Calu3 (cell line): ENCODE results near the gene KLF5. TPM values are rescaled to one million over a fixed set of nuclear protein-coding genes. Genes with fewer than 3 reads are reported as not detected.
"Not testable (repeated sequence)": the region's sequence is repeated elsewhere in the genome, so short reads cannot be mapped to it uniquely, and the experiment has no call there.

Experiments used
- BruUV-seq: library from RNA; stranded (reverse); fragments of 400-500 nt; replicated peaks from 2 replicates; lab custom pipeline; 2021; lab: Mats Ljungman, UMichigan
- CTCF ChIA-PET: fragments of 300-600 bp; sonication (Branson Sonifier 250); formaldehyde crosslinking; loops from one replicate; lab custom pipeline; 2022; ENCODE audit warnings: antibody characterized with exemption; lab: Charles Lee
- DNase-seq: peaks from one replicate; pipeline ENCODE4 v3.0.0; 2022
- H3K27ac Mint-ChIP-seq: one replicate; pipeline ENCODE4 v1.8.0; 2022; ENCODE audit warnings: mixed read lengths; ENCODE audit not compliant: unreplicated experiment
- H3K27me3 Mint-ChIP-seq: one replicate; pipeline ENCODE4 v1.8.0; 2022; ENCODE audit warnings: mixed read lengths; ENCODE audit not compliant: unreplicated experiment
- H3K36me3 Mint-ChIP-seq: one replicate; pipeline ENCODE4 v1.8.0; 2022; ENCODE audit warnings: mild to moderate bottlenecking, moderate library complexity, mixed read lengths; ENCODE audit not compliant: insufficient read depth, unreplicated experiment
- H3K4me1 Mint-ChIP-seq: one replicate; pipeline ENCODE4 v1.8.0; 2022; ENCODE audit warnings: mild to moderate bottlenecking, low read depth, mixed read lengths; ENCODE audit not compliant: unreplicated experiment
- H3K4me3 Mint-ChIP-seq: one replicate; pipeline ENCODE4 v1.8.0; 2022; ENCODE audit warnings: mild to moderate bottlenecking, low read depth, moderate library complexity, mixed read lengths; ENCODE audit not compliant: unreplicated experiment
- H3K9me3 Mint-ChIP-seq: one replicate; pipeline ENCODE4 v1.8.0; 2022; ENCODE audit warnings: low read depth, mixed read lengths; ENCODE audit not compliant: unreplicated experiment
- CTCF ChIP-seq: fragments of 200-600 bp; IDR thresholded peaks from one replicate; pipeline ENCODE4 v1.8.0; 2022; ENCODE audit warnings: antibody characterized with exemption; ENCODE audit not compliant: unreplicated experiment
- intact Hi-C: fragments of 100-400 bp; cut with micrococcal nuclease; formaldehyde crosslinking; loops from one replicate; pipeline ENCODE4 v1.10.0; 2022; ENCODE audit not compliant: unreplicated experiment
- total RNA-seq: library from RNA; stranded (reverse); gene quantifications from 2 replicates; pipeline ENCODE4 v1.2.3, GENCODE V29; 2022

Gene KLF5
- total RNA-seq, 1 experiment from 2014 or later: 121 TPM

GRCh38 chr13:73090823-73091187 lies 32.0 kb downstream of the KLF5 start:
- no peak for TF ChIP-seq CTCF
- Mint-ChIP-seq H3K36me3 (peaks cover 6% of the 10 kb centered on the region), H3K4me3 (no peak overlapping the region), H3K27me3 (no peaks in the 10 kb centered on the region), H3K9me3 (no peaks in the 10 kb centered on the region), H3K27ac (peak overlapping the region; percentile 89), H3K4me1 (peaks cover 10% of the 10 kb centered on the region)
- BruUV-seq: no TSS peak
- CTCF ChIA-PET: no interaction called here
- DNase-seq: no peak
- intact Hi-C loops: no loop called here

- CTCF ChIA-PET: no interaction called here
- intact Hi-C loops: no loop called here
- no peaks in the 10 kb centered on the region for H3K9me3 Mint-ChIP-seq
Observed at GRCh38 chr13:73092829-73093228, 34.0 kb downstream of the KLF5 start.

DNA sequence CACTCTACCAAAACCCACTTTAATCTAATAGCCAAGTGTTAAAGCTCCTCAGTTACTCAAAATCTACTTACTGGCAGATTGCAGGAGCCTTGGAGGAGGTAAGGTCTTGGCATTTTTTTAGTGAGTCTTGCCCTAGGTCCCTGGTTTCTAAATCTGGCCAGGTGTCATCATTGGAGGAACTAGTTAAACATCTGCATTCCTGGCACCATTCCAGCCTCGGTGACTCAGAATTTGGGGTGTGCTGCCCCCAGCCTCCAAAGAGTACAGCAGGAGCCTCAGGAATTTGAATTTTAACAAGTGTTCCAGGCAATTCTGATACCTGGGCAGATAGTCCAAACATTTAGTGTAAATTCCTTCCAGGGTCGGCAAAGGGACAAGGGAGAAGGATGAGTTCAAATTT lies 37.4 kb downstream of the KLF5 start:
- no peaks in the 10 kb centered on the region for H3K27me3 Mint-ChIP-seq
- no TSS peak for BruUV-seq
- no peaks in the 10 kb centered on the region for H3K9me3 Mint-ChIP-seq
- DNase-seq: peak; percentile 45
- H3K27ac Mint-ChIP-seq: peak overlapping the region; percentile 70
- CTCF ChIA-PET: no interaction called here
- intact Hi-C loops: no loop called here
- H3K4me1 Mint-ChIP-seq: peaks cover 13% of the 10 kb centered on the region
- TF ChIP-seq CTCF: no peak
- H3K36me3 Mint-ChIP-seq: no peaks in the 10 kb centered on the region
- H3K4me3 Mint-ChIP-seq: no peak overlapping the region

More at GRCh38 chr13:73092829-73093228, 34.0 kb downstream of the KLF5 start:
- H3K27ac Mint-ChIP-seq: no peak overlapping the region
- no peak for TF ChIP-seq CTCF
- H3K27me3 Mint-ChIP-seq: no peaks in the 10 kb centered on the region
- BruUV-seq: no TSS peak
- peaks cover 6% of the 10 kb centered on the region for H3K36me3 Mint-ChIP-seq
- no peak for DNase-seq
- no peak overlapping the region for H3K4me3 Mint-ChIP-seq
- H3K4me1 Mint-ChIP-seq: peaks cover 22% of the 10 kb centered on the region

DNA sequence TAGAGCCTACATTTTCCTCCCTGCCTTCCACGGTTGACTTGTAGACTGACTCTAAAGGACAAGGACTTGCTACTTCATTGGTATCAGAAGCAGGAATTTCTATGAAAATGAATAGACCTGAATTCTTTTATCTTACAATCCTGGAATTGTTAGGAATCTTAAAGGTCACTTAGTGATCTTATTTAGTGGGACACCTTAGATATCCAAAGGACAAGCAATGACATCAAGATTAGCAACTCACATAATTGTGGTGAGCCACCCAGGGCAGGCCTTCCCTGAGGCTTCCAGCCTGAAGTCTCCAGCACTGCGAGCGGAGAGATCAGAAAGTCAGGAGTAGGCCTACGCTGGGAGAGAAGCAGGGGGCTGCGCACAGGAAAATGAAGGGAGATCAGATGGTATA lies 37.8 kb downstream of the KLF5 start:
- no peak overlapping the region for H3K27ac Mint-ChIP-seq
- CTCF ChIA-PET: no interaction called here
- BruUV-seq: no TSS peak
- no peak for TF ChIP-seq CTCF
- intact Hi-C loops: no loop called here
- H3K4me3 Mint-ChIP-seq: no peak overlapping the region
- no peak for DNase-seq
- H3K4me1 Mint-ChIP-seq: peaks cover 13% of the 10 kb centered on the region
- no peaks in the 10 kb centered on the region for H3K36me3 Mint-ChIP-seq
- no peaks in the 10 kb centered on the region for H3K9me3 Mint-ChIP-seq
- H3K27me3 Mint-ChIP-seq: no peaks in the 10 kb centered on the region

DNA sequence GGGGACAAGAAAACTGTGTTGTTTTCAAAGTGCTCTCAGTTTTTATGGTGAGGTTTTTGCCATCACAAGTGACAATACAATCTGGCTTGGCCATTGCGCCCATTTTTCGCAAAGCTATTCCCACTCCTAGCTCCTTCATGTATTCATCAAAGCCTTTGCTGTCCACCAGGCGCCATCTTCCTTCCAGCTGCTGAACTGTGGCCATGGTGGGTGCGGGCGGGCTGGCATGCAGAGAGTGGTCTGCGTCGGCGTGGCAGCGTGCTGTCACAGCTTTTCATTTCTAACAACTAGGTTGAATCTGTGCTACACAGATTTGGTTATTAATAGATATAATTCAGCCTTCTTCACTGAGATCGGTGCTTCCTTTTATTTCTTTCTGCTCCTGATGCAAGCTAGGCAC lies 42.0 kb downstream of the KLF5 start:
- H3K27me3 Mint-ChIP-seq, H3K27ac Mint-ChIP-seq, H3K9me3 Mint-ChIP-seq, BruUV-seq, H3K36me3 Mint-ChIP-seq, CTCF ChIA-PET, H3K4me3 Mint-ChIP-seq, DNase-seq: not testable (repeated sequence)
- intact Hi-C loops: loop anchor here (10.0 kb wide), 1 partner anchor 94 kb away; no protein-coding TSS in a partner anchor
- peaks cover 20% of the 10 kb centered on the region for H3K4me1 Mint-ChIP-seq
